GM12801 (cell line): ENCODE data around the gene LMTK2.

ENCODE experiments used
- TF ChIP-seq, protein P1 (sequence below): IDR thresholded peaks from one replicate; pipeline ENCODE4 v1.5.1; 2011; ENCODE audit warnings: control low read depth; ENCODE audit not compliant: insufficient read length; ENCODE audit errors: extremely low read depth

LMTK2 gene

DNA sequence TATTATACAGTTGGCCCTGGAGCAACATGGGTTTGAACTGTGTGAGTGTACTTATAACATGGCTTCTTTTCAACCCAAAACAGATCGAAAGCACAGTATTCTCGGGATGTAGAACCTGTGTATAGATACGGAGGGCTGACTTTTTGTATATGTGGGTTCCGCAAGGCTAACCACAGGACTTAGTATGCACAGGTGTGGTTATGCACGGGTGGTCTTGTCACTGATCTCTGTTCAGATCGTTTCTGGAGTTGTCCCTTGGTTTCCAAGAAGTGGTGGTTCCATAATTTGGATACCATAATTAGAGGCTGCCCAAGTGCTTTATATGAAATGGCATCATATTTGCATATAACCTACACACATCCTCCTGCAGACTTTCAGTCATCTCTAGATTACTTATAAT lies 93.7 kb downstream of the LMTK2 start:
- TF ChIP-seq, protein P1, sequence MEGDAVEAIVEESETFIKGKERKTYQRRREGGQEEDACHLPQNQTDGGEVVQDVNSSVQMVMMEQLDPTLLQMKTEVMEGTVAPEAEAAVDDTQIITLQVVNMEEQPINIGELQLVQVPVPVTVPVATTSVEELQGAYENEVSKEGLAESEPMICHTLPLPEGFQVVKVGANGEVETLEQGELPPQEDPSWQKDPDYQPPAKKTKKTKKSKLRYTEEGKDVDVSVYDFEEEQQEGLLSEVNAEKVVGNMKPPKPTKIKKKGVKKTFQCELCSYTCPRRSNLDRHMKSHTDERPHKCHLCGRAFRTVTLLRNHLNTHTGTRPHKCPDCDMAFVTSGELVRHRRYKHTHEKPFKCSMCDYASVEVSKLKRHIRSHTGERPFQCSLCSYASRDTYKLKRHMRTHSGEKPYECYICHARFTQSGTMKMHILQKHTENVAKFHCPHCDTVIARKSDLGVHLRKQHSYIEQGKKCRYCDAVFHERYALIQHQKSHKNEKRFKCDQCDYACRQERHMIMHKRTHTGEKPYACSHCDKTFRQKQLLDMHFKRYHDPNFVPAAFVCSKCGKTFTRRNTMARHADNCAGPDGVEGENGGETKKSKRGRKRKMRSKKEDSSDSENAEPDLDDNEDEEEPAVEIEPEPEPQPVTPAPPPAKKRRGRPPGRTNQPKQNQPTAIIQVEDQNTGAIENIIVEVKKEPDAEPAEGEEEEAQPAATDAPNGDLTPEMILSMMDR = no peak

DNA sequence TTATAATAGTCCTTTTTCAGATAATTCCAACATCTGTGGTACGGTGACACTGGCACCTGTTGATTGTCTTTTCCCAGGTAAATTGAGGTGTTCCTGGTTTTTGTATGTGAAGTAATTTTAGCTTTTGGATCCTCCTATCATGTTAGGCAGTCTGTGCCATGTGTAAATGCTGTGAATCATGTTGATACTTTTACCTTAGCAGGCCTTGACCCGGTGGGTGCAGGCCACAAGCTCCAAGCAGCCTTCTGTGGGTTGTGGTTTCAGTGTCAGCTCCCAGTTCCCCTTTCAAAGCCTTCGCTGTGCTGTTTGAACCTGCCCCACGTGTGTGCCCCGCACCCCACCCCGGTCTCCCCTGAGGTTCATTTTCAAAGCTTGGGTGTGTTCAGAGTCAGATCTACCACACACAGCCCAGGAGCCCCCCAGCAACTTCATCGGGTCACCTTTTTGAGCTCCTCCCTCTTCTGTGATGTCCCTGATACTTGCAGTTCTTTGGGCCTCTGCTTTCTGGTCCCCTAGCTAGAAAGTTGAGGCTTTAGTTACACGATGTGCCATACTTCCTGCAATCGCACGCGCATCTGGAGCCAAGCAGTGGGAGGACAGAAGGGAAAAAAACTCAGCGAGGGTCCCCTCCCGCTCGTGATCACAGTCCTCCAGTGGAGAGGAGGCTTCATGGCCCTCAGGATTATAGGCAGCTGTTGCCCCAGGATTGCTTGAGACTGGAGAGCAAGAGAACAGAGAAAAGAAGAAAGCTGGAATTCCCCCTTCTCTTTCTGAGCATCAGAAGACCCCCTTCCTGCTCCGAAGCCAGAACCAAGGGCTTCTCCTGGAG lies 95.9 kb downstream of the LMTK2 start:
- TF ChIP-seq, protein P1 = no peak

GRCh38 chr7:98203261-98203963 lies 96.8 kb downstream of the LMTK2 start:
- TF ChIP-seq, protein P1 = no peak

GRCh38 chr7:98203964-98204605 lies 97.4 kb downstream of the LMTK2 start:
- TF ChIP-seq, protein P1 = no peak

DNA sequence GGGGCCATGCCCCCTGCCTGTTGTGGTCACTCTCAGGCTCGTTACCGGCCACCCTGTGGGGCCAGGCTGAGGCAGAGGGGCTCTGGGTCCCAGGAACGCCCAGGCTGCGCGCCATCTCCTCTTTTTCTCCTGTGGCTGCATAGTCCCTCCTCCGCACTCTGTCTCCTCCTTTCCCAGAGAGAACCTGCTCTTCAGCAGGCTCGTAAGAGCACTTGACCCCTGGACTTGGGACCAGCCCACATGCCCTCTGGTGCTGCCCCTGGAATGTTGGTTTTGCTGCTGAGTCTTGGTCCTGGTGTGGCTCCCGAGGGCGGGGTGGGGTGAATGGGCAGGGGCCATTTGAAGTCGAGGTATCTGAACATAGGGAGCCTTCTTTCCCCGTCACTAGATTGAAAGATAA lies 98.0 kb downstream of the LMTK2 start:
- TF ChIP-seq, protein P1 = no peak

GRCh38 chr7:98205162-98205845 lies 98.6 kb downstream of the LMTK2 start:
- TF ChIP-seq, protein P1 = no peak
